DMS114 treated with DMSO at 0.1 percent for 48 hours (cell line): ENCODE data around the gene USP47.

Experiments
- DNase-seq: peaks from one replicate; lab custom pipeline; 2025; ENCODE audit not compliant: unreplicated experiment; lab: John Stamatoyannopoulos, UW

The USP47 gene

DNA sequence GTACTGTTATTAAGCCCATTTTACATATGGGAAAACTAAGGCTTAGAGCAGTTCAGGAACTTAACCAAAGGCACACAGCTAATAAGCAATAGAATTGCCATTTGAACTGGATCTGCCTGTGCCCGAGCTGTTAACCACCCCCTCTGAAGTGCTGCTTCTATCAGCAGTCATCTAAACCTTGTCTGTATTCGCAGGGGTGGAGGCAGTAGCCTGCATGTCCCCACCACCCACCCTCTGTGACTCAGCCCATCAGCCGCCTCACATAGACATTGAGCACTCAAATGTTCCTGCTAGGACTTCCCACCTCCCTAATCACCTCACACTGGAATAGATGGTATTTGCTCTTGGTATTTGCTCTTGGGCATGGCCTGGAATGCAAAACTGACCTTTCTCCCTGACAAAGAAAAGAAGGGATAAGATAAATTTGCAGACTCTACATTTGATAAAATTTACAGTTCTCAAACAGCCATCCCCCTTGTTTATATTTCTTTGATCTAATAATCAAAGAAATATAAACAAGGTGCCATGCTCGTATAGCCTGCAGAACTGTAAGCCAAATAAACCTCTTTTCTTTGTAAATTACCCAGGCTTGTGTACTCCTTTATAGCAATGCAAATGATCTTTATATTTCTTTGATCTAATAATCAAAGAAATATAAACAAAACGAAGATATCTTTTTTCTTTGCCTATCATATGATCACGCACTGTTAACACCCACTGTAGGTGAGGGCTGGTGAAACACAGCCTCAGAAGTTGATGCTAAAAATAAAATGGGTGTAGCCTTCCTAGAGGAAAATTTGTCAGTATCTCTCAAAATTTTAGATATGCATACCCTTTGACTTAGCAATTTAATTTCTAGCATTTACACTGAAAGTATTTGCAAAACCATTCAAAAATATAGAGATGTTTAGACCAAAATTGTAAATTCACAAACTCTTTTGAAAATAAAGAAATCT, 150.8 kb downstream of the USP47 start:
- DNase-seq: no peak

GRCh38 chr11:11993839-11994238, 152.1 kb downstream of the USP47 start:
- no peak for DNase-seq

DNA sequence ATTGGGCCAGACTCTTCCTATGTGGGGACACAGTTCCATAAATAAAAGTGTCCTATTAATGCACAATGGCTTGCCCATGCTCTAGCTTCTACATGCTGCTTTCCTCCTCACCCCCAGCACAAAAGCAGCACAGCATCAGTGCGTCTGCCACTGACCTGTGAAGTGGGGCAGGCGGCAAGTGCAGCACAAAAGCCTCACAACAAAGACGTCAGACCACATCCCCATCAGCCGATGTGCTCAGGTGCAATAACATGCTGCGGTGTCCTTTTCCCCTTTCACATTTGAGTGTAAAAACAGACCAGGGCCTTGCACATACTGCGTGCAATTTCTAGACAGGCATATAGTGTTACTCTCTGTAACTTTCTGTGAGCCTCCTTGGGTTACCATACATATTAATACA, 153.8 kb downstream of the USP47 start:
- no peak for DNase-seq

GRCh38 chr11:11996321-11997048, 154.7 kb downstream of the USP47 start:
- no peak for DNase-seq

- no peak for DNase-seq
Observed at GRCh38 chr11:11997049-11997322, 155.2 kb downstream of the USP47 start.

DNA sequence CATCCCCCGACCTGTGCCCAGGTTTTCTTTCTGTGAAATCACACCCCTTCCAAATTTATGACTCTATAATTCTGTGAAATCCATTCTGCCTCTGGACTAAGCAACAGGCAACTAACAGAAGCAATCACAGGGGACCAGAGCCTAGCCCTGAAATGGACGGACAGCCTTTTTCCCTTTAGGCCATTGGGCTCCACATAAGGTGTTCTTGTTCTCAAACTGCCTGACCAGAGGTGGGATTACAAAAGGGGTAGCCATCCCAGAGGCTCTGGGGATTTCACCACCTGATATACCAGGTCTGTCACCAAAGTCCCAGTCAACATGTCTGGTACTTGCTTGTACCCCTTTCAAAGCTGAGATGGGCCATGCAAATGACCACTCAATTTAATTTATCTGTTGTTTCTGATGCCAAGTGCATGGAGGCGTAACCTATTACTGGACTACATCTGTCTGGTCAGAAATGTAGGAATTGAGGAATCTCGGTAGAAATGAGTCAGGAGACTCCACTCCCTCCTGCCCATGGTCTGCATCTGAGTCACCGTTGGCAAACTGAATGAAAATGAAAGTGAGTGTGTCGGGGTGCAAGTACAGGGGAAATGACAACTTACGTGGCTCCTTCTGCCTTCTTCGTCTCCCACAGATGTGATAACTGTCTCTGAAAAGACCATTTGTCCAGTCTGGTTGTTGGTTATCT, 156.5 kb downstream of the USP47 start:
- no peak for DNase-seq

- DNase-seq: no peak
Observed at GRCh38 chr11:12001186-12001585, 159.4 kb downstream of the USP47 start.

- no peak for DNase-seq
Observed at GRCh38 chr11:12003336-12003735, 161.6 kb downstream of the USP47 start.

- no peak for DNase-seq
Observed at GRCh38 chr11:12003815-12004214, 162.0 kb downstream of the USP47 start.

DNA sequence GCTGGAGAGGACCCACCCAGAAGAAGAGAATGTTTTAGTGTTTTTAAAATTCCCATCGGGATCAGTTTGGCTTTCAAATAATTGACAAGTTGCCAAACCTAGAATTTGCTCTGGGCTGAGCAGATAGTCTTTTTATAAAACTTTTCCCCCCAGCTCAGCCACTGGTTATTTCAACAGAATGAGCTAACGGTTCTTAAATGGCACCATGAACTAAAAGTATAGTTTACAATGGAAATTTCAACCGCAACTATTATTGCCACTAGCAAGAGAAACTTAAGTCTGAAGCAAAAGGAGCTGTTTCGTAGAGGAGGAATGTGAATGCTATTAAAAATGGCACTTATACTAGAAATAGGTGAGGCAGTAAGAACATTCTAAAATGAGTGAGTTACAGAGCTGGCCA, 163.3 kb downstream of the USP47 start:
- DNase-seq: no peak

GRCh38 chr11:12005476-12005875, 163.7 kb downstream of the USP47 start:
- DNase-seq: no peak

- DNase-seq: no peak
Observed at GRCh38 chr11:12006552-12007229, 164.9 kb downstream of the USP47 start.

DNA sequence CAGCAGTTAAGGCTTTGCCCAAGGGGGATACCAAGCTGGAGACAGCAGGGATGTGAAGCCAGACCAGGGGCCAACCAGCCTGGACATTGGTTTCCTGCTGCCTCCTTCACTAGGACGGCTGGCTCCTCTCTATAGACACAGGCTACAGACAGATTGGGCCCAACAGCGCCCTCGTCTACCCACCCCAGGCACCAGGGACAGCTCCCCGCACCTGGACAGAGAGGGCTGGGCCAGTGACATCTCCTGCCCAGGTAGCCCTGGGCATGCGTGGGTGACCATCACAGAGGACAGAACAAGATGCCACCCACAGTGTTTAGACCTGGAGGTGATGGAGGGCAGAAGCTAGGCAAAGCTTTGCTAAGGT, 165.4 kb downstream of the USP47 start:
- no peak for DNase-seq

DNA sequence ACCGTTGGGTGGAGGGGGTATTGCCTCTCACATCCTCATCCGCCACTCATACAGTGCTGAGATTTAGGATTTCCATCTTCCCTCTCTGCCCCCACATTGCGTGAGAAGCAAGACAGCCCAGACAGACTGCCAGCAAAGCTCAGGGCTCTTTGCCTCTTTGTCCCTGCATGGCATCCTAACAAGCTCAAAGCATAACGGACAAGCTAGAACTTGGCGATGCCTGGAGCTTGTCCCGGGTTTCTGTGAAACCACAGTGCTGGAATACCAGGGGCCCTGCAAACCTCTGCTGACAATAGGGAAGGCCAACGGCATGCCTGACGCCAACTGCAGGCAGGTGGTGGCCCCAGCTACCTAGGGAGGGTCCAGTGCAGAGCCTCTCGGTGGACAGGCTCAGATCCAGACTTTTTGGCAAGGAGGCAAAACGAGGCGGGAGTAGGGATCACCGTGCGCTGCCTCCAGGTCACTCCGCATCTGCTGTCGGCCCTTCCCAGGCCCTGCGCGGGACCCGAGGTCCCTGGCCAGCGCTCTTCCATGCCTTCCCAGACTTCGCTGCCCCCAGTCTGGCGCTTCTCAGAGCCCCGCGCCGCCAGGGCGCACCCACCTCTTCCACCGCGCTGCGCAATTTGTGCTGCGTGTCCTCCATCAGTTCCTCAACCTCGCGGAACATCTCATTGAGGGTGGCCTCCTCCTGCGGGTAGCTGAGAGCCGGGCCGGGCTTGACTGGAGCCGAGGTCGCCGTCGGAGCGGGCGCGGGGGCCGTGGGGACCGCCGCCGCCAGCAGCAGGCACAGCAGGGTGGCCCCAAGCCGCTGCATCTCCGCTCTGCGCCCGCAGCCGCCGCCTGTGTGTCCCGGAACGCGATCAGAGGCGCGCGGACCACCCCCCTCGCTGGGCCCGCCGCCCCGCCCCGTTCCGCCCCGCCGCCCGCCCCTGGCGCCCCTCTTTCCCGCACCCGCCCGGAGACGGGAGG, 166.3 kb downstream of the USP47 start, which contains the start of gene DKK3:
DKK3 (minus strand) TSS at position 858 of the 969 bp plus-strand sequence; CDS start at position 814, 44 bp downstream.
- DNase-seq: no peak
